Thymus (tissue), 11 donors: Measurements from ENCODE around the gene CMSS1. TPM values are rescaled to one million over a fixed set of nuclear protein-coding genes. Genes with fewer than 3 reads are reported as not detected.
A peak's percentile ranks its signal among the peaks of the same experiment; 100 is the strongest.

ENCODE experiments used
- DNase-seq, 9 donors: peaks; one replicate each; pipeline ENCODE4 v3.0.0-alpha.2; 2013; ENCODE audit warnings: low spot score in 9 of 9, low read depth in 6 of 9, missing footprints in 1 of 9
- H3K27ac ChIP-seq, 2 donors: one replicate each; pipeline ENCODE4 v1.5.1; 2013; ENCODE audit warnings: control low read depth in 1 of 2, low read depth in 1 of 2, low read length in 1 of 2, mild to moderate bottlenecking in 1 of 2, moderate library complexity in 1 of 2
- H3K27me3 ChIP-seq, 2 donors: one replicate each; pipeline ENCODE4 v1.5.1; 2013; ENCODE audit warnings: low read length in 1 of 2; ENCODE audit not compliant: control insufficient read depth in 2 of 2, insufficient read depth in 1 of 2
- H3K36me3 ChIP-seq, 2 donors: one replicate each; pipeline ENCODE4 v1.5.1; 2013; ENCODE audit warnings: low read length in 1 of 2, mild to moderate bottlenecking in 1 of 2, moderate library complexity in 1 of 2; ENCODE audit not compliant: control insufficient read depth in 2 of 2, insufficient read depth in 2 of 2
- H3K4me1 ChIP-seq, 2 donors: one replicate each; pipeline ENCODE4 v1.5.1; 2013; ENCODE audit warnings: low read length in 2 of 2; ENCODE audit not compliant: control insufficient read depth in 2 of 2, insufficient read depth in 2 of 2
- H3K4me3 ChIP-seq, 2 donors: one replicate each; pipeline ENCODE4 v1.5.1; 2013; ENCODE audit warnings: low read length in 2 of 2, control low read depth in 1 of 2, mild to moderate bottlenecking in 1 of 2
- H3K9me3 ChIP-seq, 2 donors: one replicate each; pipeline ENCODE4 v1.5.1; 2013; ENCODE audit warnings: low read length in 1 of 2, mild to moderate bottlenecking in 1 of 2; ENCODE audit not compliant: control insufficient read depth in 2 of 2, insufficient read depth in 1 of 2
- WGBS: extraction: QIAGEN DNeasy Blood & Tissue Kit; methylation state at CpG from one replicate; pipeline ENCODE4 v1.1.7; 2013; 5-methylcytosine and 5-hydroxymethylcytosine counted together
- polyA plus RNA-seq: library from polyadenylated mRNA; stranded (reverse); fragments of 200-250 nt; gene quantifications from one replicate; pipeline ENCODE4 v1.2.3, GENCODE V29; 2013
- total RNA-seq: library from RNA; stranded (reverse); fragments of 120-200 nt; gene quantifications from one replicate; pipeline ENCODE4 v1.2.4, GENCODE V29; 2013
- donor health status: healthy.

CMSS1 gene
- total and polyA plus RNA-seq, 2 donors, result 27.3 to 39.0 TPM

GRCh38 chr3:100195375-100195774 lies 377.7 kb downstream of the CMSS1 start:
- Histone ChIP-seq H3K4me3 (no peak overlapping the region), H3K36me3 (no peaks in the 10 kb centered on the region), H3K4me1 (no peaks in the 10 kb centered on the region), H3K27ac (no peak overlapping the region), H3K9me3 (no peaks in the 10 kb centered on the region), H3K27me3 (no peaks in the 10 kb centered on the region)
- no peak for DNase-seq
- WGBS, result 98% methylated on average over 5 of the region's 5 CpGs

GRCh38 chr3:100197876-100198275 lies 380.2 kb downstream of the CMSS1 start:
- Histone ChIP-seq H3K9me3 (no peaks in the 10 kb centered on the region), H3K4me3 (no peak overlapping the region), H3K27me3 (no peaks in the 10 kb centered on the region), H3K4me1 (no peaks in the 10 kb centered on the region), H3K36me3 (no peaks in the 10 kb centered on the region), H3K27ac (no peak overlapping the region)
- WGBS, result 98% methylated on average over 8 of the region's 8 CpGs
- no peak for DNase-seq

GRCh38 chr3:100198579-100199269 lies 381.1 kb downstream of the CMSS1 start:
- Histone ChIP-seq H3K36me3 (no peaks in the 10 kb centered on the region), H3K27me3 (no peaks in the 10 kb centered on the region), H3K9me3 (no peaks in the 10 kb centered on the region), H3K4me1 (no peaks in the 10 kb centered on the region), H3K4me3 (no peak overlapping the region), H3K27ac (no peak overlapping the region)
- DNase-seq, result no peak
- 98% methylated on average over 6 of the region's 6 CpGs for WGBS

- Histone ChIP-seq H3K4me3 (no peak overlapping the region), H3K9me3 (peaks cover 0 to 7% of the 10 kb centered on the region in 2 donors), H3K27ac (no peak overlapping the region), H3K4me1 (peaks cover 2 to 6% of the 10 kb centered on the region in 2 donors), H3K27me3 (no peaks in the 10 kb centered on the region), H3K36me3 (no peaks in the 10 kb centered on the region)
- whole genome bisulfite sequencing, result 96% methylated on average over 2 of the region's 2 CpGs
- DNase-seq, result no peak
These were observed 387.5 kb downstream of the CMSS1 start for GRCh38 chr3:100205171-100205570.

GRCh38 chr3:100206687-100207086 lies 389.0 kb downstream of the CMSS1 start:
- Histone ChIP-seq H3K9me3 (peaks cover 0 to 7% of the 10 kb centered on the region in 2 donors), H3K27me3 (no peaks in the 10 kb centered on the region), H3K36me3 (no peaks in the 10 kb centered on the region)

GRCh38 chr3:100207886-100208285 lies 390.2 kb downstream of the CMSS1 start:
- no peaks in the 10 kb centered on the region for H3K36me3 ChIP-seq
- H3K27me3 ChIP-seq, result no peaks in the 10 kb centered on the region
- peaks cover 4 to 11% of the 10 kb centered on the region in 2 donors for H3K4me1 ChIP-seq
- 98% methylated on average over 3 of the region's 3 CpGs for WGBS
- H3K9me3 ChIP-seq, result peaks cover 0 to 7% of the 10 kb centered on the region in 2 donors
- H3K4me3 ChIP-seq, result no peak overlapping the region
- DNase-seq, result no peak
- no peak overlapping the region for H3K27ac ChIP-seq

More at GRCh38 chr3:100206687-100207086, 389.0 kb downstream of the CMSS1 start:
- 98% methylated on average over 1 of the region's 1 CpG for WGBS
- DNase-seq, result no peak
- H3K4me1 ChIP-seq, result peaks cover 4 to 11% of the 10 kb centered on the region in 2 donors
- H3K4me3 ChIP-seq, result no peak overlapping the region
- no peak overlapping the region for H3K27ac ChIP-seq

- no peak overlapping the region for H3K4me3 ChIP-seq
- H3K4me1 ChIP-seq, result peaks cover 4 to 11% of the 10 kb centered on the region in 2 donors
- no peak for DNase-seq
- no peaks in the 10 kb centered on the region for H3K27me3 ChIP-seq
- no peak overlapping the region for H3K27ac ChIP-seq
- over 99% methylated on average over 2 of the region's 2 CpGs for WGBS
- H3K36me3 ChIP-seq, result no peaks in the 10 kb centered on the region
- H3K9me3 ChIP-seq, result peaks cover 0 to 2% of the 10 kb centered on the region in 2 donors
These were observed 391.5 kb downstream of the CMSS1 start for GRCh38 chr3:100209169-100209568.

GRCh38 chr3:100209948-100210771 lies 392.5 kb downstream of the CMSS1 start:
- WGBS, result 83% methylated on average over 2 of the region's 2 CpGs
- Histone ChIP-seq H3K4me3 (no peak overlapping the region), H3K27ac (peak overlapping the region in 1 of 2 donors; percentile 45)

GRCh38 chr3:100210772-100211135 lies 393.1 kb downstream of the CMSS1 start:
- H3K4me3 ChIP-seq, result no peak overlapping the region
- H3K27me3 ChIP-seq, result no peaks in the 10 kb centered on the region
- H3K4me1 ChIP-seq, result peaks cover 4 to 11% of the 10 kb centered on the region in 2 donors
- peak in 3 of 9 donors; percentile 2 to 32 (median 8) for DNase-seq
- peak overlapping the region in 1 of 2 donors; percentile 45 for H3K27ac ChIP-seq
- H3K36me3 ChIP-seq, result no peaks in the 10 kb centered on the region
- H3K9me3 ChIP-seq, result no peaks in the 10 kb centered on the region
- 27% methylated on average over 3 of the region's 3 CpGs for WGBS

More at GRCh38 chr3:100209948-100210771, 392.5 kb downstream of the CMSS1 start:
- H3K27me3 ChIP-seq, result no peaks in the 10 kb centered on the region
- peak in 5 of 9 donors; percentile 4 to 47 (median 12) for DNase-seq
- peaks cover 4 to 11% of the 10 kb centered on the region in 2 donors for H3K4me1 ChIP-seq
- no peaks in the 10 kb centered on the region for H3K36me3 ChIP-seq
- H3K9me3 ChIP-seq, result no peaks in the 10 kb centered on the region
